HUES6 (cell line): ENCODE data around the gene LRRC7.
"Not testable (repeated sequence)": the region's sequence is repeated elsewhere in the genome, so short reads cannot be mapped to it uniquely, and the experiment has no call there.

Experiments used
- H3K27ac ChIP-seq: 2 replicates; pipeline ENCODE4 v1.7.0; 2013; ENCODE audit warnings: low read depth, mild to moderate bottlenecking, low read length, inconsistent platforms
- H3K27me3 ChIP-seq: 2 replicates; pipeline ENCODE4 v1.6.1; 2013; ENCODE audit warnings: low read length; ENCODE audit not compliant: control insufficient read depth, insufficient read depth
- H3K36me3 ChIP-seq: 2 replicates; pipeline ENCODE4 v1.6.1; 2013; ENCODE audit warnings: low read length; ENCODE audit not compliant: control insufficient read depth, insufficient read depth
- H3K4me1 ChIP-seq: 2 replicates; pipeline ENCODE4 v1.6.1; 2013; ENCODE audit warnings: low read length; ENCODE audit not compliant: control insufficient read depth, insufficient read depth
- H3K4me3 ChIP-seq: 2 replicates; pipeline ENCODE4 v1.5.1; 2013; ENCODE audit warnings: low read depth, low read length
- H3K9ac ChIP-seq: one replicate; pipeline ENCODE4 v1.6.1; 2013; ENCODE audit warnings: mild to moderate bottlenecking, low read length
- H3K9me3 ChIP-seq: 2 replicates; pipeline ENCODE4 v1.6.1; 2013; ENCODE audit warnings: low read depth, low read length; ENCODE audit not compliant: control insufficient read depth, insufficient read depth

The LRRC7 gene

DNA sequence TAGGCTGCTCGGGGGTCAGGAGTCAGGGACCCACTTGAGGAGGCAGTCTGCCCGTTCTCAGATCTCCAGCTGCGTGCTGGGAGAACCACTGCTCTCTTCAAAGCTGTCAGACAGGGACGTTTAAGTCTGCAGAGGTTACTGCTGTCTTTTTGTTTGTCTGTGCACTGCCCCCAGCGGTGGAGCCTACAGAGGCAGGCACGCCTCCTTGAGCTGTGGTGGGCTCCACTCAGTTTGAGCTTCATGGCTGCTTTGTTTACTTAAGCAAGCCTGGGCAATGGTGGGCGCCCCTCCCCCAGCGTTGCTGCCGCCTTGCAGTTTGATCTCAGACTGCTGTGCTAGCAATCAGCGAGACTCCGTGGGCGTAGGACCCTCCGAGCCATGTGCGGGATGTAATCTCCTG is 360.5 kb downstream of the LRRC7 start:
- not testable (repeated sequence) for H3K27ac ChIP-seq, H3K9me3 ChIP-seq, H3K4me3 ChIP-seq, H3K27me3 ChIP-seq, H3K36me3 ChIP-seq, H3K9ac ChIP-seq, H3K4me1 ChIP-seq

GRCh38 chr1:69929308-69930057 is 361.8 kb downstream of the LRRC7 start:
- H3K9ac ChIP-seq: no peak overlapping the region
- no peaks in the 10 kb centered on the region for H3K27me3 ChIP-seq
- H3K27ac ChIP-seq: no peak overlapping the region
- no peaks in the 10 kb centered on the region; the same call in 1 of the 2 replicates for H3K9me3 ChIP-seq
- H3K36me3 ChIP-seq: no peaks in the 10 kb centered on the region
- no peaks in the 10 kb centered on the region for H3K4me1 ChIP-seq
- H3K4me3 ChIP-seq: no peak overlapping the region

GRCh38 chr1:69930396-69930795 is 362.7 kb downstream of the LRRC7 start:
- Histone ChIP-seq H3K9me3 (no peaks in the 10 kb centered on the region; the same call in 1 of the 2 replicates), H3K4me1 (no peaks in the 10 kb centered on the region), H3K36me3 (no peaks in the 10 kb centered on the region), H3K27ac (no peak overlapping the region), H3K4me3 (no peak overlapping the region), H3K27me3 (no peaks in the 10 kb centered on the region), H3K9ac (no peak overlapping the region)

DNA sequence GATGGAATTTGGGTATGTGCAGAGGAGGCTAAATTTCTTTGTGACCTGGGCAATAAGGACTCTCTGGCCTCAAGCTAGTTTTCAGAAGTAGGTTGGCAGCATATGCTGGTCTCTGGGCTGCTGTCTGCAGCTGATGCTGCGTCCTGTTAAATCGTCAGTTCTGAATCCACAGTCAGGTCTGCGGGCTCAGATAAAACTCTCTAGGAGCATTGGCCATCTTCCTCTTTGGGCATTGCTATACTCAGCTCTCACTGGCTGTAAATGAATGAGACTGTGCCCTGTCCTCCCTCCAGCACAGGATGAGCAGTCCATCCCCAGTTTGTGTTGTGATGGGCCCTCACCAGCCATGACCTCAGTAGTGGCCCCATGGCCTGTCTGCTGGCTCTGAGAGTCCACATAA is 365.0 kb downstream of the LRRC7 start:
- Histone ChIP-seq H3K4me1 (no peaks in the 10 kb centered on the region), H3K27me3 (no peaks in the 10 kb centered on the region), H3K9me3 (no peaks in the 10 kb centered on the region; the same call in 1 of the 2 replicates), H3K27ac (no peak overlapping the region), H3K9ac (no peak overlapping the region), H3K36me3 (no peaks in the 10 kb centered on the region), H3K4me3 (no peak overlapping the region)

DNA sequence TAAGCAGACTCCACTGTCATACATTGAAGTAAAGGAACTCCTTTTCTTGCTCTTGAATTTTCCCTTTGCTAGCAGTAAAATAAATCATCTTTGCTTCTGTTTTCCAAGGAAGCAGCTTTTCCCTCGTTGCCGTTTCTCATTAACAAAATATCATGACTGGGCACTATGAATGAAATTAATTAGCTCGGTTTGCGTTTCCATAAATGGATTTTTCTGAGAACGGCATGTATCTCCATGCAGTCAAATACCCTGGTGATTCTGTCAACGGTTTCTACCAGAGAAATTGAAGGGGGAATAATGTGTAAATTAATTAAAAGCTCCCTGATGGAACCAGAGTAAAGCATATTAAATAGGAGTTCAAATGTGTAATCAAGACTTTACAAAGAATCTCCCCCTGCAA is 372.5 kb downstream of the LRRC7 start:
- Histone ChIP-seq H3K27me3 (no peaks in the 10 kb centered on the region), H3K27ac (no peak overlapping the region), H3K4me3 (no peak overlapping the region), H3K9ac (no peak overlapping the region), H3K9me3 (no peaks in the 10 kb centered on the region), H3K36me3 (no peaks in the 10 kb centered on the region), H3K4me1 (no peaks in the 10 kb centered on the region; the same call in 1 of the 2 replicates)

- no peak overlapping the region for H3K9ac ChIP-seq
- no peaks in the 10 kb centered on the region for H3K9me3 ChIP-seq
- H3K4me3 ChIP-seq: no peak overlapping the region
- no peaks in the 10 kb centered on the region; the same call in 1 of the 2 replicates for H3K4me1 ChIP-seq
- no peak overlapping the region for H3K27ac ChIP-seq
- no peaks in the 10 kb centered on the region for H3K27me3 ChIP-seq
- H3K36me3 ChIP-seq: no peaks in the 10 kb centered on the region
These were observed 373.1 kb downstream of the LRRC7 start for GRCh38 chr1:69940816-69941215.

DNA sequence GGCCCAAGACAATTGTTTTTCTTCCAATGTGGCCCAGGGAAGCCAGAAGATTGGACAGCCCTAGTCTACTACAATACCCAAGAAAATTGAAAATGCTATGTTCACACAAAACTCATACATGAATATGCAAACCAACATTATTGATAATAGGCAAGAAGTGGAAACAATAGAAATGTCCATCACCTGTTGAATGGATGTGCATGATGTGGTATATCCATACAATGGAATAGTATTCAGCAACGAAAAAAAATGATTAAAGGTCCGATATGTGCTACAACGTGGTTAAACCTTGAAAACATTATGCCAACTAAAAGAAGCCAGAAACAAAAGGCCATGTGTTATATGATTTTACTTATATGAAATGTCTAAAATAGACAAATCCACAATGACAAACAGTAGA is 375.3 kb downstream of the LRRC7 start:
- H3K4me1 ChIP-seq: no peaks in the 10 kb centered on the region; the same call in 1 of the 2 replicates

GRCh38 chr1:69946935-69947334 is 379.2 kb downstream of the LRRC7 start:
- Histone ChIP-seq H3K9me3 (no peaks in the 10 kb centered on the region), H3K4me3 (no peak overlapping the region), H3K4me1 (no peaks in the 10 kb centered on the region), H3K36me3 (no peaks in the 10 kb centered on the region), H3K9ac (no peak overlapping the region), H3K27ac (no peak overlapping the region), H3K27me3 (no peaks in the 10 kb centered on the region)

More for the DNA sequence above, 375.3 kb downstream of the LRRC7 start:
- H3K9ac ChIP-seq: no peak overlapping the region
- no peak overlapping the region for H3K4me3 ChIP-seq
- H3K36me3 ChIP-seq: no peaks in the 10 kb centered on the region
- H3K27ac ChIP-seq: no peak overlapping the region
- no peaks in the 10 kb centered on the region for H3K9me3 ChIP-seq
- no peaks in the 10 kb centered on the region for H3K27me3 ChIP-seq

DNA sequence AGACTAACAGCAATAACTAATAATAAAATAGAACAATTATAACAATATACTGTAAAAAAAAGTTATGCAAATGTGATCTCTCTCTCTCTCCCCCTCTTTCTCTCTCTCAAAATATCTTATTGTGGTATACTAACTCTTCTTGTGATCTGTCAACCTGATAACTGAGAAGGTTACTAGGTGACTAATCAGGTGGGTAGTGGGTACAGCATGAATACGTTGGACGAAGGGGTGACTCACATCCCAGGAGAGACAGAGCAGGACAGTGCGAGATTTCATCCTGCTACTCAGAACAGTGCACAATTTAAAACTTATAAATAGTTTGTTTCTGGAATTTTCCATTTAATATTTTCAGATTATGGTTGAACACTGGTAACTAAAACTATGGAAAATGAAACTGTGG is 380.1 kb downstream of the LRRC7 start:
- Histone ChIP-seq H3K27ac (no peak overlapping the region), H3K9ac (no peak overlapping the region), H3K4me1 (no peaks in the 10 kb centered on the region), H3K27me3 (no peaks in the 10 kb centered on the region), H3K9me3 (no peaks in the 10 kb centered on the region), H3K4me3 (no peak overlapping the region), H3K36me3 (no peaks in the 10 kb centered on the region)

- Histone ChIP-seq H3K9ac (no peak overlapping the region), H3K27me3 (no peaks in the 10 kb centered on the region), H3K9me3 (no peaks in the 10 kb centered on the region), H3K4me3 (no peak overlapping the region), H3K27ac (no peak overlapping the region), H3K4me1 (no peaks in the 10 kb centered on the region), H3K36me3 (no peaks in the 10 kb centered on the region)
These were observed 385.0 kb downstream of the LRRC7 start for GRCh38 chr1:69952676-69953075.

- not testable (repeated sequence) for H3K27ac ChIP-seq, H3K9me3 ChIP-seq, H3K4me3 ChIP-seq, H3K36me3 ChIP-seq, H3K27me3 ChIP-seq, H3K4me1 ChIP-seq, H3K9ac ChIP-seq
These were observed 394.7 kb downstream of the LRRC7 start for GRCh38 chr1:69962452-69962851.
